Left renal cortex interstitium (tissue), 4 donors: ENCODE results near the gene ECT2. TPM values are rescaled to one million over a fixed set of nuclear protein-coding genes. Genes with fewer than 3 reads are reported as not detected.
"Not testable (repeated sequence)": the region's sequence is repeated elsewhere in the genome, so short reads cannot be mapped to it uniquely, and the experiment has no call there.

Experiments used
- DNase-seq, 4 donors: peaks; one replicate each; pipeline ENCODE4 v3.0.0-alpha.2; 2013; ENCODE audit warnings: low read depth in 4 of 4, low spot score in 2 of 4, missing footprints in 1 of 4
- polyA plus RNA-seq, 4 donors: library from polyadenylated mRNA; unstranded; fragments of 120-200 nt; gene quantifications; one replicate each; pipeline ENCODE4 v1.2.1, GENCODE V29; 2013; ENCODE audit not compliant: insufficient read length in 4 of 4

Gene ECT2
- polyA plus RNA-seq, 4 donors: 32.9 to 39.8 (median 36.6) TPM

GRCh38 chr3:172855037-172855436 is 104.5 kb downstream of the ECT2 start:
- no peak for DNase-seq

GRCh38 chr3:172856795-172857742 is 106.5 kb downstream of the ECT2 start:
- DNase-seq: no peak

- DNase-seq: no peak
Measured at GRCh38 chr3:172859041-172859440, 108.5 kb downstream of the ECT2 start.

GRCh38 chr3:172866726-172867350 is 116.3 kb downstream of the ECT2 start:
- DNase-seq: not testable (repeated sequence)

- DNase-seq: no peak
Measured at GRCh38 chr3:172868582-172869200, 118.2 kb downstream of the ECT2 start.

GRCh38 chr3:172869368-172869771 is 118.8 kb downstream of the ECT2 start:
- no peak for DNase-seq

GRCh38 chr3:172869784-172870518 is 119.4 kb downstream of the ECT2 start:
- DNase-seq: no peak

Other genes starting within 250 kb of the ECT2 start
- 10 to 100 TPM; 26.6 to 62.5 (median 43.1) TPM for gene TNFSF10, start 227.3 kb upstream of the ECT2 start, polyA plus RNA-seq
- gene NCEH1, start 39.7 kb upstream of the ECT2 start, polyA plus RNA-seq: 1 to 10 TPM; 3.5 to 4.8 (median 4.8) TPM